Measurements from ENCODE around the gene CDH10.

GRCh38 chr5:24585751-24586150 is 59.0 kb downstream of the CDH10 start:
- TF ChIP-seq CTCF (IDR thresholded peaks at IDR 0.05) (no peak), TCF7 (CRISPR knock-in tag; IDR thresholded peaks at IDR 0.05; ENCODE audit: low read depth) (no peak), HMGXB4 (CRISPR knock-in tag; IDR thresholded peaks at IDR 0.05) (no peak), ATF1 (CRISPR knock-in tag; IDR thresholded peaks at IDR 0.05) (no peak), USF2 (CRISPR knock-in tag; IDR thresholded peaks at IDR 0.05) (no peak), ZBTB21 (CRISPR knock-in tag; IDR thresholded peaks at IDR 0.05; ENCODE audit: borderline replicate concordance) (no peak)
